Measurements from ENCODE around the gene CD302.

Gene CD302

DNA sequence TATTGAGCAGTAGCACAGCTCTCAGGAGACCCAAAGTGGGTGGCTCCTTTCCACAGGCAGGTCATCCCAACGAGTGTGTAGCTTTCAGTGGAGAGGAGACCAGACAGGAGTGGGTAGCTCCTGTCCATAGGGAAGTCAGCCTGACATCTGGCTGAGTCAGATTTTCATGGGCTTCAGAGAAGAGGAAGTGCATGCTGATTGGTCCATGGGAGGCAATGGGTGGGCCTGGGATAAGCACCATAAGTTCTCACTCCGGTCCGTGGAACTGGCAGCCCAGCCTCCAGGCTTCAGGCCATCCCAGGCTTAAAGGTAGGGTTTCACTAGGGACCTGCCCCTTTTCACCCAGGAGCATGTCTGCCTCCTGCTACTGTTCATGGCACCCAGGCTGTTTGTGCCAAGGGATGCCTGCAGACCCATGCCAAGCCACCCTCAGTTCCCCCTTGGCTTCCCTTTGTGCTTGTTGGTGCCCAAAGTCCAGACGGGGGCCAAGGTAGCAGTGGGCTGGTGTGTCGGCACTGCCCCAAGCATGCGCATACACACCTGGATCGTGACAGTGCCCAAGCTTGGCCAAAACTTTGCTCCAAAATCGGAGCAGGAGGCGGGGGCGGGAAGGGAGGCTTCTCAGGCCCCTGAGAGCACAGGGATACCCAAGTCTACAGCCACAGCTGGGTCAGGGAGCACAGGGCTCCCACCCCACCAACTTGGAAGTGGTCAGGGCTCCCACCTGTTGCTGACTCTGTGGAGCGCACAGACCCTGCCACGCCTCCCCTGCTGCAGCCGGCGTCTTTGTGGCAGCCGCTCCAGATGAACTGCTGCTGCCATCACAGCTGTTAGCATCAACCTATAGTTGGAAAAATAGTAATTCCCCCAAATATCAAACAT, 59.3 kb downstream of the CD302 start:
- no peaks in the 10 kb centered on the region for H3K27me3 ChIP-seq
- TF ChIP-seq, protein P1, sequence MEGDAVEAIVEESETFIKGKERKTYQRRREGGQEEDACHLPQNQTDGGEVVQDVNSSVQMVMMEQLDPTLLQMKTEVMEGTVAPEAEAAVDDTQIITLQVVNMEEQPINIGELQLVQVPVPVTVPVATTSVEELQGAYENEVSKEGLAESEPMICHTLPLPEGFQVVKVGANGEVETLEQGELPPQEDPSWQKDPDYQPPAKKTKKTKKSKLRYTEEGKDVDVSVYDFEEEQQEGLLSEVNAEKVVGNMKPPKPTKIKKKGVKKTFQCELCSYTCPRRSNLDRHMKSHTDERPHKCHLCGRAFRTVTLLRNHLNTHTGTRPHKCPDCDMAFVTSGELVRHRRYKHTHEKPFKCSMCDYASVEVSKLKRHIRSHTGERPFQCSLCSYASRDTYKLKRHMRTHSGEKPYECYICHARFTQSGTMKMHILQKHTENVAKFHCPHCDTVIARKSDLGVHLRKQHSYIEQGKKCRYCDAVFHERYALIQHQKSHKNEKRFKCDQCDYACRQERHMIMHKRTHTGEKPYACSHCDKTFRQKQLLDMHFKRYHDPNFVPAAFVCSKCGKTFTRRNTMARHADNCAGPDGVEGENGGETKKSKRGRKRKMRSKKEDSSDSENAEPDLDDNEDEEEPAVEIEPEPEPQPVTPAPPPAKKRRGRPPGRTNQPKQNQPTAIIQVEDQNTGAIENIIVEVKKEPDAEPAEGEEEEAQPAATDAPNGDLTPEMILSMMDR (IDR thresholded peaks at IDR 0.05; ENCODE audit: low read depth, low read length) = no peak
- peaks cover 5% of the 10 kb centered on the region for H3K36me3 ChIP-seq

DNA sequence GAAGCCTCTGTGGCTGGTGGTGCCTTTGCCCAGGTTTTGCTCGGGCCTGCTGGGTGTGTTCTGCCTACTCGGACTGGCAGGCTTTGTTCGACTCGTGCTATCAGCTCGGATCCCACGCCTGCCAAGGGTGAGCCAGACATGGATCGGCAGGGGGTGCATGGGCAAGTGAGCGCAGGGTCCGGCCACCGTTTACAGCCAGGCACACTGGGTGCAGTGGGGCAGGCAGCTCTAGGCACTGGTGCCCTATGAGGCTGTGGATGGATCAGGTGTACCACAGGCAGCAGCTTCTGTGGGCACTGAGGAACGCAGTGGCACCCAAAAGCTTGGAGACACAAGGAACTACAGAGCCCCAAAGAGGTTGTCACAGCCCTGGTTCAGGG, 60.1 kb downstream of the CD302 start:
- peaks cover 5% of the 10 kb centered on the region for H3K36me3 ChIP-seq
- no peak for DNase-seq
- no peaks in the 10 kb centered on the region for H3K9me3 ChIP-seq
- H3K4me3 ChIP-seq (ENCODE audit: low read depth, low read length) = no peak overlapping the region
- no peaks in the 10 kb centered on the region for H3K4me1 ChIP-seq
- H3K27me3 ChIP-seq = no peaks in the 10 kb centered on the region
- TF ChIP-seq, protein P1 (IDR thresholded peaks at IDR 0.05; ENCODE audit: low read depth, low read length) = no peak

More for the DNA sequence above, 59.3 kb downstream of the CD302 start:
- no peaks in the 10 kb centered on the region for H3K4me1 ChIP-seq
- DNase-seq = no peak
- no peak overlapping the region for H3K4me3 ChIP-seq (ENCODE audit: low read depth, low read length)
- H3K9me3 ChIP-seq = no peaks in the 10 kb centered on the region

DNA sequence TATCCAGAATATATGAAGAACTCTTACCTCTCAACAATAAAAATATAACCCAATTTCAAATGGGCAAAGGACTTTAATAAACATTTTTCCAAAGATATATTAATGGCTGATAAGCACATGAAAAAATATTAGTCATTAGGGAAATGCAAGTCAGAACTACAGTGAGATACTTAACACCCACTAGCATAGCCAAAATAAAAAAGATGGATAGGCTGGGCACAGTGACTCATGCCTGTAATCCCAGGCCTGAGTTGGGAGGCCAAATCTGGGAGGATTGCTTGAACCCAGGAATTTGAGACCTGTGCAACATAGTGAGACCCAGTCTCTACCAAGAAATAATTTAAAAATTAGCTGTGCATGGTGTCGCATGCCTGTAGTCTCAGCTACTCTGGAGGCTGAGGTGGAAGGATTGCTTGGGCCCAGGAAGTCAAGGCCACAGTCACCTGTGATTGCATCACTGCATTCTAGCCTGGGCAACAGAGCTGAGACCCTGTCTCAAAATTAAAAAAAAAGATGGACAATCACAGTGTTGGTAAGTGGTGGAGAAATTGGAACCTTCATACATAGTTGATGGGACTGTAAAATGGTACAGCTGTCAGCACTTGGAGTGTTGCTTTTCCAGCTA, 60.6 kb downstream of the CD302 start:
- no peaks in the 10 kb centered on the region for H3K4me1 ChIP-seq
- no peak overlapping the region for H3K4me3 ChIP-seq (ENCODE audit: low read depth, low read length)
- TF ChIP-seq, protein P1 (IDR thresholded peaks at IDR 0.05; ENCODE audit: low read depth, low read length) = no peak
- H3K36me3 ChIP-seq = peaks cover 5% of the 10 kb centered on the region
- no peaks in the 10 kb centered on the region for H3K27me3 ChIP-seq
- H3K9me3 ChIP-seq = no peaks in the 10 kb centered on the region
- no peak for DNase-seq

DNA sequence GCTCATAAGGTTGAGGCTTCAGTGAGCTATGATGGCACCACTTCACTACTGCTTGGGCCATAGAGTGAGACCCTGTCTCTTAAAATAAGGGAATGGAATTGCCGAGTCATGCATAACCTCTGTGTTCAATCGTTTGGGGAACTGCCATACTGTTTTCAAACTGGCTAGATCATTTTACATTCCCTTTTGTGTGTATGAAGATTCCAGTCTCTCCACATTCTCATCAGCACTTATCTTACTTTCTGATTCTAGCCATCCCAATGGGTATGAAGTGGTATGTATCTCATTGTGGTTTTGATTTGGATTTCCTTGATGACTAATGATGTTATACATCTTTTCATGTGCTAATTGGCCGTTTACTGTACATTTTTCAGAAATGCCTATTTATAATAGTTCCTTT, 62.0 kb downstream of the CD302 start:
- no peak for DNase-seq
- Histone ChIP-seq H3K9me3 (no peaks in the 10 kb centered on the region), H3K4me3 (ENCODE audit: low read depth, low read length) (no peak overlapping the region), H3K4me1 (no peaks in the 10 kb centered on the region), H3K36me3 (peaks cover 5% of the 10 kb centered on the region), H3K27me3 (no peaks in the 10 kb centered on the region)
- TF ChIP-seq, protein P1 (IDR thresholded peaks at IDR 0.05; ENCODE audit: low read depth, low read length) = no peak

DNA sequence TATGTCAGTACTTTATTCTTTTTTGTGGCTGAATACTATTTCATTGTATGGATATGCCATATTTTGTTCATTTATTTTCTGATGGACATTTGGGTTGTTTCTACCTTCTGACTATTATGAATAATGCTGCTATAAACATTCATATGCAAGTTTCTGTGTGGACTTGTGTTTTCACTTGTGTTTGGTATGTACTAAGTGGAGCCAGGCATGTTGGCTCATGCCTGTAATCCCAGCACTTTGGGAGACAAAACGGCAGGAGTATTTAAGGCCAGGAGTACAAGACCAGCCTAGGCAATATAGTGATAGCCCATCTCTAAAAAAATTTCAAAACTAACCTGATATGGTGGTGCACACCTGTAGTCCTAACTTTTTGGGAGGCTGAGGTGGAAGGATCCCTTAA, 62.4 kb downstream of the CD302 start:
- Histone ChIP-seq H3K9me3 (no peaks in the 10 kb centered on the region), H3K36me3 (peaks cover 8% of the 10 kb centered on the region), H3K27me3 (no peaks in the 10 kb centered on the region), H3K4me1 (no peaks in the 10 kb centered on the region), H3K4me3 (ENCODE audit: low read depth, low read length) (no peak overlapping the region)
- DNase-seq = no peak
- TF ChIP-seq, protein P1 (IDR thresholded peaks at IDR 0.05; ENCODE audit: low read depth, low read length) = no peak

DNA sequence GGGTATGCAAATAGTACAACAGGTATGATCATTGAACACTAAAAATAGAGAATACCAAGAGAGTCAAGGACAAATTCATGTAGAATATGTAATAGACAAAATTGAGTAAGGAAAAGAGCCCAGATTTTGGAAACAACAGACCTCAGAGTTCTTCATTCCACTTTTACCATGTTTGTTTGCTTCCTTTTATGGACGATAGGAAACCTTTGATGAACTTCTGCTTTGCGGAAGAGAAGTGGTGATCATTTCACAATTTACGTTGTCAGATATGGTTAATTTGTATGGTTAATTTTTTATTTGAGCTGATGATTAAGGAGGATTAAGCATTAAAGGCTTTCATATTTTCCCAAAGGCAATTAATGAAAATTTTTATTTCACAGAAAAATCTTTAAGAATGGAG, 69.4 kb downstream of the CD302 start:
- no peaks in the 10 kb centered on the region for H3K4me1 ChIP-seq
- H3K36me3 ChIP-seq = peaks cover 3% of the 10 kb centered on the region
- H3K27me3 ChIP-seq = no peaks in the 10 kb centered on the region
- no peak for DNase-seq
- no peaks in the 10 kb centered on the region for H3K9me3 ChIP-seq
- H3K4me3 ChIP-seq (ENCODE audit: low read depth, low read length) = no peak overlapping the region
- TF ChIP-seq, protein P1 (IDR thresholded peaks at IDR 0.05; ENCODE audit: low read depth, low read length) = no peak

Data from BE2C (cell line).